Progenitor cell of endocrine pancreas (in vitro differentiated cells): Measurements from ENCODE around the gene SMPDL3A. TPM values are rescaled to one million over a fixed set of nuclear protein-coding genes. Genes with fewer than 3 reads are reported as not detected.

Experiments
- DNase-seq: peaks from one replicate; pipeline ENCODE4 v3.0.0; 2021; ENCODE audit warnings: low spot score; ENCODE audit not compliant: unreplicated experiment
- H3K27ac Mint-ChIP-seq: 2 replicates; pipeline ENCODE4 v1.8.0; 2021; ENCODE audit warnings: mild to moderate bottlenecking, moderate library complexity, mixed read lengths
- H3K27me3 Mint-ChIP-seq: 2 replicates; pipeline ENCODE4 v1.8.0; 2021; ENCODE audit warnings: mixed read lengths
- H3K36me3 Mint-ChIP-seq: 2 replicates; pipeline ENCODE4 v1.8.0; 2022; ENCODE audit warnings: mixed read lengths; ENCODE audit not compliant: insufficient read depth
- H3K4me1 Mint-ChIP-seq: 2 replicates; pipeline ENCODE4 v1.8.0; 2021; ENCODE audit warnings: low read depth, mixed read lengths
- H3K4me3 Mint-ChIP-seq: 2 replicates; pipeline ENCODE4 v1.8.0; 2021; ENCODE audit warnings: low read depth, mild to moderate bottlenecking, moderate library complexity, mixed read lengths
- H3K9me3 Mint-ChIP-seq: 2 replicates; pipeline ENCODE4 v1.8.0; 2021; ENCODE audit warnings: low read depth, mixed read lengths
- total RNA-seq: library from RNA; stranded (reverse); gene quantifications from 2 replicates; pipeline ENCODE4 v1.2.1, GENCODE V29; 2021
- TF ChIP-seq, protein P1 (sequence below): fragments of 200-600 bp; sonication (generic); IDR thresholded peaks from one replicate; pipeline ENCODE4 v1.5.0; 2021; ENCODE audit warnings: antibody characterized with exemption, mild to moderate bottlenecking; ENCODE audit not compliant: unreplicated experiment

The SMPDL3A gene
- total RNA-seq, 1 donor from 2014 or later, result 8.6 TPM

- Mint-ChIP-seq H3K36me3 (no peaks in the 10 kb centered on the region), H3K9me3 (peaks cover 26% of the 10 kb centered on the region), H3K4me1 (peaks cover 2% of the 10 kb centered on the region), H3K4me3 (no peak overlapping the region), H3K27me3 (no peaks in the 10 kb centered on the region), H3K27ac (no peak overlapping the region)
- no peak for DNase-seq
- TF ChIP-seq, protein P1, sequence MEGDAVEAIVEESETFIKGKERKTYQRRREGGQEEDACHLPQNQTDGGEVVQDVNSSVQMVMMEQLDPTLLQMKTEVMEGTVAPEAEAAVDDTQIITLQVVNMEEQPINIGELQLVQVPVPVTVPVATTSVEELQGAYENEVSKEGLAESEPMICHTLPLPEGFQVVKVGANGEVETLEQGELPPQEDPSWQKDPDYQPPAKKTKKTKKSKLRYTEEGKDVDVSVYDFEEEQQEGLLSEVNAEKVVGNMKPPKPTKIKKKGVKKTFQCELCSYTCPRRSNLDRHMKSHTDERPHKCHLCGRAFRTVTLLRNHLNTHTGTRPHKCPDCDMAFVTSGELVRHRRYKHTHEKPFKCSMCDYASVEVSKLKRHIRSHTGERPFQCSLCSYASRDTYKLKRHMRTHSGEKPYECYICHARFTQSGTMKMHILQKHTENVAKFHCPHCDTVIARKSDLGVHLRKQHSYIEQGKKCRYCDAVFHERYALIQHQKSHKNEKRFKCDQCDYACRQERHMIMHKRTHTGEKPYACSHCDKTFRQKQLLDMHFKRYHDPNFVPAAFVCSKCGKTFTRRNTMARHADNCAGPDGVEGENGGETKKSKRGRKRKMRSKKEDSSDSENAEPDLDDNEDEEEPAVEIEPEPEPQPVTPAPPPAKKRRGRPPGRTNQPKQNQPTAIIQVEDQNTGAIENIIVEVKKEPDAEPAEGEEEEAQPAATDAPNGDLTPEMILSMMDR, result no peak
Observed at GRCh38 chr6:122753688-122754056, 35.4 kb upstream of the SMPDL3A start.

GRCh38 chr6:122754191-122754731 lies 34.8 kb upstream of the SMPDL3A start:
- H3K4me3 Mint-ChIP-seq, result no peak overlapping the region
- no peak overlapping the region for H3K27ac Mint-ChIP-seq
- TF ChIP-seq, protein P1, result no peak
- no peaks in the 10 kb centered on the region for H3K27me3 Mint-ChIP-seq
- no peaks in the 10 kb centered on the region for H3K36me3 Mint-ChIP-seq
- H3K4me1 Mint-ChIP-seq, result peaks cover 2% of the 10 kb centered on the region
- DNase-seq, result no peak
- peaks cover 25% of the 10 kb centered on the region for H3K9me3 Mint-ChIP-seq

DNA sequence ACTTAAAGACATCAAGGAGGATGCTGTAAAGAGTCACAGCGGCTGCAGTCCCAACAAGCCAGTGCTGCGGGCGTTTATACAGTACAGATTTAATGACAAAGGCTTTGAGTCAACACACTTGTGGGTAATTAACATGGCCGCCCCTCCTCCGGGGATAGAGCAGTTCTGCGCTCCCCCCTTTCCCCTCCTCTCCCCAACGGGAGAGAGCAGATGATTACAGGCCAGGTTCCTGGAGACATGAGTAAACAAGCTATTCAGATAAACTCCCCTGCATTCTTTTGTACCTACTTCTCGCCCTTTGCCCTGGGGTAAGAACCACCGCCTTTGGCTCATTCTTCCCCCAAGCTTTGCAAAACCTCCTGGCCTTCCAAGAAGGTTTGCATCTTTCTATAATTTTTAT lies 33.2 kb upstream of the SMPDL3A start:
- TF ChIP-seq, protein P1, result no peak

GRCh38 chr6:122758927-122759334 lies 30.1 kb upstream of the SMPDL3A start:
- Mint-ChIP-seq H3K9me3 (peaks cover 21% of the 10 kb centered on the region), H3K4me3 (no peak overlapping the region), H3K4me1 (no peaks in the 10 kb centered on the region), H3K27me3 (no peaks in the 10 kb centered on the region), H3K36me3 (no peaks in the 10 kb centered on the region), H3K27ac (no peak overlapping the region)
- no peak for DNase-seq
- TF ChIP-seq, protein P1, result no peak

More for the DNA sequence above, 33.2 kb upstream of the SMPDL3A start:
- peaks cover 21% of the 10 kb centered on the region for H3K9me3 Mint-ChIP-seq
- no peak overlapping the region for H3K27ac Mint-ChIP-seq
- no peaks in the 10 kb centered on the region for H3K27me3 Mint-ChIP-seq
- DNase-seq, result no peak
- no peaks in the 10 kb centered on the region for H3K4me1 Mint-ChIP-seq
- H3K4me3 Mint-ChIP-seq, result no peak overlapping the region
- H3K36me3 Mint-ChIP-seq, result no peaks in the 10 kb centered on the region

DNA sequence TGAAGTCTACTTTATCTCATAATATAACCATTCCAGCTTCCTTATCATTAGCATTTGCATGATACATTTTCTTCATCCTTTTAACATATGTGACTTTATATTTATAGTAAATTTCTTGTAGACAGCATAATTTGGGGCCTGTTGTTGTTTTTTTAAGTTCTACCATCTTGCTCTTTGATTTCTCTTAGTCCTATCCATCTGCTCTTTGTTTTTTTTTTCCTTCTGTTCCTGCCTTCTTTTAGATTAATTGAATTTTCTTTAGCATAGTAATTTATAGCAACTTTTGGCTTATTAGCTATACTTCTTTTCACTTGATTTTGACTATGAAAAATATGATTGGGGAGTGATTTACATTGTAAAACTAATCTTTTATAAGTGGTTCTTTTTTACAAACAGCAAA lies 28.7 kb upstream of the SMPDL3A start:
- Mint-ChIP-seq H3K4me3 (no peak overlapping the region), H3K27ac (no peak overlapping the region), H3K36me3 (no peaks in the 10 kb centered on the region), H3K4me1 (no peaks in the 10 kb centered on the region), H3K9me3 (peaks cover 12% of the 10 kb centered on the region), H3K27me3 (no peaks in the 10 kb centered on the region)
- no peak for DNase-seq
- TF ChIP-seq, protein P1, result no peak
